Left ventricle myocardium inferior (tissue), 1 donor: ENCODE results near the gene RHOU. TPM values are rescaled to one million over a fixed set of nuclear protein-coding genes. Genes with fewer than 3 reads are reported as not detected.

Source experiments
- DNase-seq: peaks from one replicate; pipeline ENCODE4 v3.0.0-alpha.2; 2020
- H3K27ac ChIP-seq: fragments of 200-600 bp; replicated peaks from 2 replicates; pipeline ENCODE4 v1.8.0; 2021
- H3K27me3 ChIP-seq: fragments of 200-600 bp; 2 replicates; pipeline ENCODE4 v1.8.0; 2021; ENCODE audit warnings: low read depth
- H3K36me3 ChIP-seq: fragments of 200-600 bp; 2 replicates; pipeline ENCODE4 v1.8.0; 2021
- H3K4me1 ChIP-seq: fragments of 200-600 bp; 2 replicates; pipeline ENCODE4 v1.8.0; 2021
- H3K4me3 ChIP-seq: fragments of 200-600 bp; 2 replicates; pipeline ENCODE4 v1.8.0; 2021; ENCODE audit warnings: mild to moderate bottlenecking, moderate library complexity
- H3K9me3 ChIP-seq: fragments of 200-600 bp; replicated peaks from 2 replicates; pipeline ENCODE4 v1.8.0; 2021
- intact Hi-C: fragments of 100-400 bp; cut with micrococcal nuclease; formaldehyde crosslinking; loops from one replicate; pipeline ENCODE4 v1.11.0; 2022
- total RNA-seq: library from RNA; stranded (reverse); fragmentation: NEBNext Ultra II Directional; extraction: Animal tissue kit (Norgen Biotek cat#: 25700); gene quantifications from one replicate; pipeline ENCODE4 v1.2.1, GENCODE V29; 2021
- TF ChIP-seq, protein P1 (sequence below): fragments of 200-600 bp; IDR thresholded peaks from 2 replicates; pipeline ENCODE4 v1.8.0; 2021; ENCODE audit warnings: antibody characterized with exemption, mild to moderate bottlenecking, borderline replicate concordance
- donor health status: DM: no; HTN: yes; CAD: no; lungs with severe emphysema.

The RHOU gene
- total RNA-seq, 1 donor from 2014 or later = 5.1 TPM

DNA sequence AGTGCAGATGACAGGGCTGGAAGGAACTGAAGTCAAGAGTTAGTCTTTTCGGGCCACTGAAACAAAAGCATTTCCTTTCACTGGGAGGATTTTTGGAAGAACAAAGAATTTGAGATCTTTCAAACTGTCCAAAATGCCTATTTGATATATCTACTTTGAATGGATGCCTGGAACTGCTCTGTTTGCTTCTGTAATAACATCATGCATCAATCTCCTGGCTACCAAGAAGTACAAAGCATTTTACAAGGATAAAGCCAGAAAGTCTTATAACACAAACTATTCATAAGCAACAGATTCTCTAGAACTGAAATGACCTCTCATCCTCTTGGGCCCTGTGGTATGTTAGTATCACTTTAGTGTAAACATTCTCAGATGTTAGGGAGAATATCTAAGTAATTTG lies 18.2 kb upstream of the RHOU start:
- Histone ChIP-seq H3K27me3 (no peaks in the 10 kb centered on the region), H3K27ac (no peak overlapping the region), H3K4me1 (no peaks in the 10 kb centered on the region), H3K9me3 (no peaks in the 10 kb centered on the region), H3K36me3 (no peaks in the 10 kb centered on the region), H3K4me3 (no peak overlapping the region)
- intact Hi-C loops = no loop called here
- no peak for DNase-seq
- TF ChIP-seq, protein P1, sequence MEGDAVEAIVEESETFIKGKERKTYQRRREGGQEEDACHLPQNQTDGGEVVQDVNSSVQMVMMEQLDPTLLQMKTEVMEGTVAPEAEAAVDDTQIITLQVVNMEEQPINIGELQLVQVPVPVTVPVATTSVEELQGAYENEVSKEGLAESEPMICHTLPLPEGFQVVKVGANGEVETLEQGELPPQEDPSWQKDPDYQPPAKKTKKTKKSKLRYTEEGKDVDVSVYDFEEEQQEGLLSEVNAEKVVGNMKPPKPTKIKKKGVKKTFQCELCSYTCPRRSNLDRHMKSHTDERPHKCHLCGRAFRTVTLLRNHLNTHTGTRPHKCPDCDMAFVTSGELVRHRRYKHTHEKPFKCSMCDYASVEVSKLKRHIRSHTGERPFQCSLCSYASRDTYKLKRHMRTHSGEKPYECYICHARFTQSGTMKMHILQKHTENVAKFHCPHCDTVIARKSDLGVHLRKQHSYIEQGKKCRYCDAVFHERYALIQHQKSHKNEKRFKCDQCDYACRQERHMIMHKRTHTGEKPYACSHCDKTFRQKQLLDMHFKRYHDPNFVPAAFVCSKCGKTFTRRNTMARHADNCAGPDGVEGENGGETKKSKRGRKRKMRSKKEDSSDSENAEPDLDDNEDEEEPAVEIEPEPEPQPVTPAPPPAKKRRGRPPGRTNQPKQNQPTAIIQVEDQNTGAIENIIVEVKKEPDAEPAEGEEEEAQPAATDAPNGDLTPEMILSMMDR = no peak

DNA sequence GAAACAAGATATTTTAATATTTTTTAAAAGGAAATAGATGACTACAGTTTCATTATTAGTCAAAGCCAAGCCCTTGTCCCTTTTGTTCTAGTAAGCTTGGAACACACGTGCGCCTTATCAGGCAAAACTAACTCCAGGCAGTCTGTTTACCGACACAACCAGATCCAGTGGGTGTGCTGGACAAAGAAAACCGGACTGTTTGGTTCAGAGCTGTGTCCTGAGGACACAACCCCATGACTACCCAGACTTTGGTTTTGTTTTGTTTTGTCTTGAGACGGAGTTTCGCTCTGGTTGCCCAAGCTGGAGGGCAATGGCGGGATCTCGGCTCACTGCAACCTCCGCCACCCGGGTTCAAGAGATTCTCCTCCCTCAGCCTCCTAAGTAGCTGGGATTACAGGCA lies 13.9 kb upstream of the RHOU start:
- no peak overlapping the region for H3K4me3 ChIP-seq
- H3K4me1 ChIP-seq = no peaks in the 10 kb centered on the region
- no peak overlapping the region for H3K27ac ChIP-seq
- TF ChIP-seq, protein P1 = no peak
- peaks cover 4% of the 10 kb centered on the region for H3K27me3 ChIP-seq
- DNase-seq = no peak
- H3K36me3 ChIP-seq = no peaks in the 10 kb centered on the region
- H3K9me3 ChIP-seq = no peaks in the 10 kb centered on the region
- intact Hi-C loops = no loop called here

DNA sequence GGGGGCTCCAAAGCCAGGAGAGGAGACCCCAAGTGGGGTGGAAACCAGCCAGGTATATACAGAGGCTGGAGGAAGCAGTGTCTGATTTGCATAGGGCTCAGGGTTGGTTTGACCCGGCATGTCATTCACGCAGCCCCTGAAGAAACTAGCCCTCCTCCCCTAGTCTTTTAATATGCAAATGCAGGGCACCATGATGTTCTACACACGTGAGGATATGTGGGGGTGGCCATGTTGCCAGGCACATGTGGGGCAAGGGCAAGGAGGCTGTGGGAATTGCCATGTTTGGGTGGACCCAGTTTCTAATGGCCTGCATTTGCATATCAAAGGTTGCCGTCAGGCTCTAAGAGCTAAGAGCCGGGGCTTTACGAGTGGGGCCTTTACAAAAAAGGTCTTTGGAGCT lies 12.0 kb upstream of the RHOU start:
- TF ChIP-seq, protein P1 = no peak
- no peak overlapping the region for H3K4me3 ChIP-seq
- no peaks in the 10 kb centered on the region for H3K9me3 ChIP-seq
- intact Hi-C loops = no loop called here
- no peak for DNase-seq
- no peaks in the 10 kb centered on the region for H3K4me1 ChIP-seq
- no peak overlapping the region for H3K27ac ChIP-seq
- H3K27me3 ChIP-seq = peaks cover 13% of the 10 kb centered on the region
- no peaks in the 10 kb centered on the region for H3K36me3 ChIP-seq

DNA sequence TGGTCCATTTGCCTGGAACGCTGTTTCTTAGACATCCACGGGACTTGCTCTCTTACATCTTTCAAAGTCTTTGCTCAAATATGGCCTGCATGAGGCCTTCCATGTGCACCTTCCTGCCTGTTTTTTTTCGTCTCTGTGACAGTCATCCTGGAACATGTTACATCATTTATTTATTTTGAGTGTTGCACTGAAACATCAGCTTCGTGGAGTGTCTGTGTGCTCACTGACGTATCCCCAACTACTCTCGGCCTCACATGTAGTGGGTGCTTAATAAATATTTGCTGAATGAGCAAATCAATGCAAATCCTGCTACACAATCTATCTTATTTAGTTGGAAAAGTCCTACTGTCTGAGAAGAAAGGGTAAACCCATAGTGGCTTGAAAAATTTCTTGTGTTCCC lies 11.4 kb upstream of the RHOU start:
- intact Hi-C loops = no loop called here
- no peak overlapping the region for H3K4me3 ChIP-seq
- no peak overlapping the region for H3K27ac ChIP-seq
- H3K36me3 ChIP-seq = no peaks in the 10 kb centered on the region
- no peaks in the 10 kb centered on the region for H3K9me3 ChIP-seq
- H3K27me3 ChIP-seq = peaks cover 13% of the 10 kb centered on the region
- no peaks in the 10 kb centered on the region for H3K4me1 ChIP-seq
- no peak for DNase-seq
- TF ChIP-seq, protein P1 = no peak

DNA sequence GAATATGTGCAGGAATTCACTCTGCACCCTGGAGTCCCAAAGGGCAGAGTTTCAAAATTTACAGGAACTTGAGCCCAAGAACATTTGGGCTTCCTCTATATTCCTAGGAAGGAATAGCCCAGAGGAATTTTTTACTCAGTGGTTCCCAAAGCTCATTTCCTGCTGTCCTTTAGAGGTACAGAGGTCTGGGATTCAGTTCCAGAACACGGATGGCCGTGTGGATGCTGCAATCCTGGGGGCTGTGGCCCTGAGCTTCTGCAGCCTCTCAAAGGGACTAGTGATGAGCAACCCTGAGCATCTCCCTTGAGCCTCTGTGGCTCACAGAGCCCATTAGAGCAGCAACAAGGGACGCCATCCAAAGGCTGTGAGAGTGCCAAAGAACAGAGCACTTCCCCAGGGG lies 10.1 kb upstream of the RHOU start:
- peaks cover 18% of the 10 kb centered on the region for H3K27me3 ChIP-seq
- no peak for DNase-seq
- no peaks in the 10 kb centered on the region for H3K36me3 ChIP-seq
- no peak overlapping the region for H3K27ac ChIP-seq
- H3K9me3 ChIP-seq = no peaks in the 10 kb centered on the region
- intact Hi-C loops = no loop called here
- H3K4me1 ChIP-seq = no peaks in the 10 kb centered on the region
- H3K4me3 ChIP-seq = no peak overlapping the region
- TF ChIP-seq, protein P1 = no peak

DNA sequence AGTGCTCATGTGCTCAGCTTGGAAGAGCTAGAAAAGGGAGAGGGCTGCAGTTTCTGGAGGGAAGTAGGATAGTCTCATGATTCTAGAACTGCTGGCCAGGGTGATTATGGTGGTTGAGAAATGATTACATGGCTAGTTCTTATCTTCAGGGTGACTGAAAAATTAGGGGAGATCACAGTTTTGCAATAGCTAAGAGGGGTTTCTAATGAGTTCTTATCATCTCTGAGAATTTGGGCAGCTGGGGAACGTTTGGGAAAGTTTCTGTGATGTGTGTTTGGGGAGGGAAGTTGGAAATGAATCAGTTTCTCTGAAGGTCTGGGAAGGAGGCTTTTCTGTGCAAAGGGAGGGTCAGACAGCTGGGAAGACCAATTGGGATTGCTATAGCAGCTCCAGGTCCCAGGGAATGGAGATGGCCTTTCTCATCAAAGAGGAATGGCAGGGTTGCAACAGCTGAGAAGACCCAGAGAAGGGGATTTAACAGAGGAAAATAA lies 7.6 kb upstream of the RHOU start:
- intact Hi-C loops = no loop called here
- H3K4me3 ChIP-seq = no peak overlapping the region
- DNase-seq = no peak
- peaks cover 23% of the 10 kb centered on the region for H3K27me3 ChIP-seq
- no peak overlapping the region for H3K27ac ChIP-seq
- H3K36me3 ChIP-seq = no peaks in the 10 kb centered on the region
- no peaks in the 10 kb centered on the region for H3K4me1 ChIP-seq
- TF ChIP-seq, protein P1 = no peak
- H3K9me3 ChIP-seq = no peaks in the 10 kb centered on the region
